ENCODE data around the gene CFAP119.

The CFAP119 gene

DNA sequence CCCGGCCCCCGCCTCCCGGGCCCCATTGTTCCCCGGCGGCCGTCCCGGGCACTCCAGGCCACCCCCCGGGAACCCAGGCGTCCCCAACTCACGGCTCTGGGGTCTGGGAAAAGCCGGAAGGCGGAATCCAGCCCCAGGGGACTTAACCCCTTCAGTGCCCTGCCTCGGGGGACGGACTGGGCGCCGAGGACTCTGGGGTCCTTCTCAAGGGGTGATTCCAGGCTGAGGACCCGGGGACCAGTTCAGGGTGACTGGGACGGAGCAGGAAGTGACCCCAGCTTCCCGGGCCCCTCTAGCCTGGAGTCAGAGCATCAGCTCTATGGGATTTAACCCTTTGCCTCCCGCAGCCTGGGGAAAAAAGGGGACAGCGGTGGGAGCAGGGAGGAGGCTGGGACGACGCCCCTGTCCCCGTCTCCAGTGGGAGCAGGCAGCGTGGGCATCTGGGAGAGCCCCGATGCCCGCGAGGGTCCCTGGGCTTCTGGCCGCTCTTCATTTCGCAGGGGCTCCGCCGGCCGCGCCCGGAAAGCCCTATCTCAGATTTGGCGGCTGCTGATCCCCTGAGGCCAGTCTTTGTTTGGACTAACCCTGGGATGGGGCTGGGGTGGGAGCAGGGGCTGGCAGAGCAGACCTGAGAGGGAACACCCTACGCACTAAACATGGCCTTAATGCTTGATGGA, 25.2 kb upstream of the CFAP119 start, which contains the start of gene ZNF629:
TSS of gene ZNF629 (minus strand) at position 270 of the 677 bp plus-strand sequence. CDS start 2,723 bp downstream, outside the sequence.
- Mint-ChIP-seq H3K4me1 (peaks cover 31% of the 10 kb centered on the region), H3K4me3 (peak within 1 kb of the TSS; percentile 91), H3K9me3 (no peaks in the 10 kb centered on the region), H3K27ac (peak within 1 kb of the TSS; percentile 89), H3K27me3 (ENCODE audit: low read depth, poor library complexity) (peaks cover 19% of the 10 kb centered on the region), H3K36me3 (ENCODE audit: low read depth) (peaks cover 10% of the 10 kb centered on the region)
- peak; percentile 77 for DNase-seq
- TF ChIP-seq, protein P1, sequence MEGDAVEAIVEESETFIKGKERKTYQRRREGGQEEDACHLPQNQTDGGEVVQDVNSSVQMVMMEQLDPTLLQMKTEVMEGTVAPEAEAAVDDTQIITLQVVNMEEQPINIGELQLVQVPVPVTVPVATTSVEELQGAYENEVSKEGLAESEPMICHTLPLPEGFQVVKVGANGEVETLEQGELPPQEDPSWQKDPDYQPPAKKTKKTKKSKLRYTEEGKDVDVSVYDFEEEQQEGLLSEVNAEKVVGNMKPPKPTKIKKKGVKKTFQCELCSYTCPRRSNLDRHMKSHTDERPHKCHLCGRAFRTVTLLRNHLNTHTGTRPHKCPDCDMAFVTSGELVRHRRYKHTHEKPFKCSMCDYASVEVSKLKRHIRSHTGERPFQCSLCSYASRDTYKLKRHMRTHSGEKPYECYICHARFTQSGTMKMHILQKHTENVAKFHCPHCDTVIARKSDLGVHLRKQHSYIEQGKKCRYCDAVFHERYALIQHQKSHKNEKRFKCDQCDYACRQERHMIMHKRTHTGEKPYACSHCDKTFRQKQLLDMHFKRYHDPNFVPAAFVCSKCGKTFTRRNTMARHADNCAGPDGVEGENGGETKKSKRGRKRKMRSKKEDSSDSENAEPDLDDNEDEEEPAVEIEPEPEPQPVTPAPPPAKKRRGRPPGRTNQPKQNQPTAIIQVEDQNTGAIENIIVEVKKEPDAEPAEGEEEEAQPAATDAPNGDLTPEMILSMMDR (IDR thresholded peaks at IDR 0.05) = no peak

DNA sequence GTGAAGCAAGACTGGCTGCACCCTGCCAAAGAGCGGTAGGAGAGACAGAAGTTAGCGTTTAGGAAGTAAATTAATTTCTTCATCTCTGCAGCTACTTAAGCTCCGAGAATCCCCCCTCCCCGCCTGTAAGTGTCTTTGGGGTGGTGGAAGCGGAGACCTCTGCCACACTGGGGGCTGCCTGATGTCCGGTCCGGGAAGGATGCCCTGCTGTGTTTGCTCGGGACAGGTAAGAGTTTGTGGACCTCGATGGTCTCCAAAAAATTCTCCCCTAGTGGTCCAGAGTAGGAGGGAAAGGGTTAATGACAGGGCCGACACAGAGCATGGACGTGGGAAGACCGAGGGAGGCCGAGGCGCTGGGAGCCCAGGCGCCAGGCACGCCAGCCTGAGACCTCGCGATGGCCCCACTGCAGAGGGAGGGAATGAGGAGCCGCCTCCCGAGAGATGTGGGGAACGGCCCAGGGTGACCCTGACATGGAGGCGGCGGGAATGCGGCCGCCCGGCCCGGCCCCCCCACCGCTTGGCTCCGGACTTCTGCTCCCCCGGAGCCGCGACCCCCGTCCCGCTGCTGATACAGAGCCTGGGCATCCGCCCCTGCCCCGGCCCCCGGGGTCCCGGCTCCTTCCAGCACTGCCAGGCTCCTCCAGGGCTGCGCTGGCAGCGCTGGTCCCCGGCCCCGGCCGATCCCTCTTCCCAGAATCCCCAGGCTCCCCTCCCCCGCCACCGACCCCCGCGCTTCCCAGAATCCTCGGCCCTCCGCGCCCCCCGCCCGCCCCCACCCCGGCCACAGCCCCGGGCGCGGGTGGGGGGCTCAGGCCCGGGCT, 24.5 kb upstream of the CFAP119 start:
- TF ChIP-seq, protein P1 (IDR thresholded peaks at IDR 0.05) = no peak
- peak overlapping the region; percentile 90 for H3K4me3 Mint-ChIP-seq
- H3K36me3 Mint-ChIP-seq (ENCODE audit: low read depth) = peaks cover 18% of the 10 kb centered on the region
- H3K9me3 Mint-ChIP-seq = no peaks in the 10 kb centered on the region
- peak overlapping the region; percentile 89 for H3K27ac Mint-ChIP-seq
- H3K27me3 Mint-ChIP-seq (ENCODE audit: low read depth, poor library complexity) = peaks cover 11% of the 10 kb centered on the region
- peaks cover 31% of the 10 kb centered on the region for H3K4me1 Mint-ChIP-seq
- peak; percentile 68 for DNase-seq

DNA sequence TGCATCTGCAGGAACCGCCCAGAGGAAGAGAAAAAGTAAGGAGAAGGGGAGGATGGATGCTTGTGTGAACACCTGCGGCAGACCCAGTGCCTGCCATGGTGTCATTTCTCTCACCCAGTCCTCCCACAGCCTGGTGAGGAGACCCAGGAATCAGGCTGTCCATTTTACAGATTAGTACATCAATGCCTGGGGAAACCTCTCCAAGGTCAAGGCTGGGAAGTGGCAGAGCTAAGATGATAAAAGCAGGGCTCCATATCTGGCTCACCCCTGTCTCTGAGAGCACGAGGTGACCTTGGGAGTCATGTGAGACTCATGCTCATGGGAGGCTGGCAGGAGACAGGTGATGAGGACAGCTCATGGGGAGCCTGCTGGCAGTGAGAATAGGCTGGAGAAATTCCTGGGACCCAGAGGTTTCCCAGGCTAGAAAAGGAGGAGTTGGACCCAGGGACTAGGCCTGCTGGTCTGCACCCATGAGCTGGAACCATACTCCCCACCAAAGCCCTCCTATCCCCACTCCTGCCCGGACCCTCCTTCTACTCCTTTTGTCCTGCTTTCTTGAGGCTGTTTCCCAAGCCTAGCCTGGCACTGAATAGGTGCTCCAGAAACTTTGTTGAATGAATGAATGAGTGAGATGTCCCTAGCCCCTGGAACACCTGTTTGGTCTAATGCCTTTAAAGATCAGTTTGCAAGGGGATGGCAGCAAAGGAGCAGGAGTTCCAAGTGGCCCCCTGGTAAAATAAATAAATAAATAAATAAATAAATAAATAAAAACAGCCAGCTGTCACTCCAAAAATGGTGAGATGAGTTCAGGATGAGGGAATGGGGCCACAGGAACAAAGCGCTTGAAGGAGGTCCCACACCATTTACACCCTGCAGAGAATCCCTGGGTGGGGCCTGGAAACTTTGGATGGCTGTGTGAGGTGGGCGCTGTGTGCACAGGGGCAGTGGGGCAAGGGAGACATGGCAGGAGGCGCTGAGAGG, 23.6 kb upstream of the CFAP119 start:
- Mint-ChIP-seq H3K36me3 (ENCODE audit: low read depth) (peaks cover 24% of the 10 kb centered on the region), H3K4me1 (peaks cover 38% of the 10 kb centered on the region), H3K4me3 (peak overlapping the region; percentile 90), H3K27me3 (ENCODE audit: low read depth, poor library complexity) (peaks cover 7% of the 10 kb centered on the region), H3K27ac (peak overlapping the region; percentile 74), H3K9me3 (no peaks in the 10 kb centered on the region)
- TF ChIP-seq, protein P1 (IDR thresholded peaks at IDR 0.05) = no peak
- DNase-seq = no peak

DNA sequence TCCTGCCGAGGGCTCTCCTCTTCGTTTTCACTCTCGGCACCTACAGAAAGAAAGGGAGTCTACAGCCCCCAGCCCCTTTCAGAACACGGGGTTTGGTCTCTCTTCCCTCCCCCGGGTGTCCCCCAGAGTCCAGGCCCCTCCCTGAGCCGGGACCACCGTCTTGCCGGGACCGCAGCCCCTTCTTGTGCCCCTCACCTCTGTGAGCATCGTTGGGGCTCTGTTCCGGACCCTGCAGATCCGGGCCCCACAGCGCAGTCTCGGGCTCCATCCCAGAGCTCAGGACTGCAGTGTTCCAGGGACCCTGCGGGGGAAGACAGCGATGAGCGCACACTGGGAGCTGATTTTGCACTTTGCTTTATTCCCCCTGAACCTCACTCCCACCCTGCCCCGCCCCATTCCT, 22.4 kb upstream of the CFAP119 start:
- Mint-ChIP-seq H3K4me1 (peaks cover 49% of the 10 kb centered on the region), H3K27ac (peak overlapping the region; percentile 74), H3K4me3 (peak overlapping the region; percentile 90), H3K27me3 (ENCODE audit: low read depth, poor library complexity) (no peaks in the 10 kb centered on the region), H3K36me3 (ENCODE audit: low read depth) (peaks cover 24% of the 10 kb centered on the region), H3K9me3 (no peaks in the 10 kb centered on the region)
- DNase-seq = no peak
- TF ChIP-seq, protein P1 (IDR thresholded peaks at IDR 0.05) = no peak

DNA sequence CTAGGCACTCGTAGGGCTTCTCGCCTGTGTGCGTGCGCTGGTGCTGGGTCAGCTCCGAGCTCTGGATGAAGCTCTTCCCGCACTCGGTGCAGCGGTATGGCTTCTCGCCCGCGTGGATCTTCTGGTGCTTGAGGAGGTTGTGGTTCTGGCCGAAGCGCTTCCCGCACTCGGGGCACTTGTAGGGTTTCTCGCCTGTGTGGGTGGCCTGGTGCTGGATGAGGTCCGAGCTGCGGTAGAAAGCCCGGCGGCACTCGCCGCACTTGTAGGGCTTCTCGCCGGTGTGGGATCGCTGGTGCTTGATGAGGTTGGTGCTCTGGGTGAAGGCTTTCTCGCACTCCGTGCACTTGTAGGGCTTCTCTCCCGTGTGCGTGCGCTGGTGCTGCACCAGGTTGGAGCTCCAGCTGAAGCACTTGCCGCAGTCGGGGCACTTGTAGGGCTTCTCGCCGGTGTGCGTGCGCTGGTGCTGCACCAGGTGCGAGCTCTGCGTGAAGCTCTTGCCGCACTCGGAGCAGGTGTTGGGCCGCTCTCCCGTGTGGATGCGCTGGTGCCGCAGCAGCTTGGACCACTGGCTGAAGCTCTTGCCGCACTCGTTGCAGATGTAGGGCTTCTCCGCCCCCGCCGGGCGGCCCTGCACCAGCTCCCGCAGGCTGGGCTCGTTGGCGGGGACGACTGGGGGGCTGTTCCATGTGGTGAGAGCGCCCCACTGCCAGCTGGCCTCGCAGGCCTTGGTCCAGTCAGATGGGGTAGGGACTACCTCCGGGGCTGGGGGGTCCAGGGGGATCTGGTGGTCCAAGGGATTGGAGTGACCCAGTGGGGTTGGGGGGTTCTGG, 21.6 kb upstream of the CFAP119 start:
- peaks cover 3% of the 10 kb centered on the region for H3K27me3 Mint-ChIP-seq (ENCODE audit: low read depth, poor library complexity)
- no peak overlapping the region for H3K4me3 Mint-ChIP-seq
- H3K27ac Mint-ChIP-seq = peak overlapping the region; percentile 77
- H3K9me3 Mint-ChIP-seq = no peaks in the 10 kb centered on the region
- DNase-seq = no peak
- H3K4me1 Mint-ChIP-seq = peaks cover 56% of the 10 kb centered on the region
- H3K36me3 Mint-ChIP-seq (ENCODE audit: low read depth) = peaks cover 24% of the 10 kb centered on the region
- TF ChIP-seq, protein P1 (IDR thresholded peaks at IDR 0.05) = no peak

Data from nephron progenitor cell (in vitro differentiated cells).